GM10847 (cell line): ENCODE measurements around the gene CRYZ.

Experiments used
- POLR2A ChIP-seq: IDR thresholded peaks from 2 replicates; pipeline ENCODE4 v1.6.1; 2011; ENCODE audit not compliant: insufficient read length; ENCODE audit errors: extremely low read depth

The CRYZ gene

DNA sequence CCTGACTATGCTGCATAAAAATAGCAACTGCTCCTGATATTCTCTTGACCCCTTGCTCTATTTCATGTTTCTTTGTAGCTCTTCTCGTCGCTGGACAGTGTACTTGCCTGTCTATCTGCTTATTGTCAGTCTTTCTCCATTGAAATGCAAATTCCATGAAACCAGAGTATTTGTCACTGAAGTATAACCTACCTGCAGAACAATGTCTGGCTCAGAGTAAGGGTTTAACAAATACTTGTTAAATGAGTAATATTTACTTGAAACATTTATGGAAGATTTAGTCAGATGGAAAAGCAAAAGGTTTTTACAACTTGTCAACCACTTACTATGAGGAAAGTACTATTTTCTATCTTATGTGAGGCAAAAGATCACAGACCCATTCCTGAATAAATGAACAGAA is 39.4 kb downstream of the CRYZ start:
- TF ChIP-seq POLR2A, result no peak

DNA sequence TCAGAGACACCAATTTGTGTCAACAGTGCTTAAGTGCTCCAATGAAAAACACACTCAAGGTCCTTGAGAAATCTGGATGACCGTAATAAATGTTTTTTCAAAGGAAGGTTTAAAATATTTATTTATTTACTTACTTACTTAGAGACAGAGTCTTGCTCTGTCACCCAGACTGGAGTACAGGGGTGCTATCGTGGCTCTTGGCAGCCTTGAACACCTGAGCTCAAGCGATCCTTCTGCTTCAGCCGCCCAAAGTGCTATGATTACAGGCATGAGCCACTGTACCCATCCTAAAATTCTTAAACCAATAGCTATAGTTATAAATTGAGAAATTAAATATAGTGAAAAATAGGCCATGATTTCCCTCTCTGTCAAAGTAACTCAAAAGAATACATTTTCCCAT is 41.9 kb downstream of the CRYZ start:
- TF ChIP-seq POLR2A, result no peak

DNA sequence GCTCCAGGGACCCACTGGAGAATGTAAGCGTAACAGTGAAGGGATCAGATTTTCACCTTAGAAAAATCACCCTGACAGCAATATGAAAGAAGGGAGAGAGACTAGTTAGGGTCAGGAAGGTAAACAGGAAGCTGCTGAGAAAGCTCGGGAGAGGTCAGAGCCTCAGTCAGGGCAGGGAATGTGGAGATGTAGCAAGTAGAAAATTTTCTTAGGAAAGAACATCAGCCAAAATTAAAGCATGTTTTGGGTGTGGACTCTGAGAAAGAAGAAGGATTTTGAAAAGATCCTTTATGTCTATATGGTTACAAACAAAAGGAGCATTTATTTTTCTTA is 42.5 kb downstream of the CRYZ start:
- no peak for TF ChIP-seq POLR2A

DNA sequence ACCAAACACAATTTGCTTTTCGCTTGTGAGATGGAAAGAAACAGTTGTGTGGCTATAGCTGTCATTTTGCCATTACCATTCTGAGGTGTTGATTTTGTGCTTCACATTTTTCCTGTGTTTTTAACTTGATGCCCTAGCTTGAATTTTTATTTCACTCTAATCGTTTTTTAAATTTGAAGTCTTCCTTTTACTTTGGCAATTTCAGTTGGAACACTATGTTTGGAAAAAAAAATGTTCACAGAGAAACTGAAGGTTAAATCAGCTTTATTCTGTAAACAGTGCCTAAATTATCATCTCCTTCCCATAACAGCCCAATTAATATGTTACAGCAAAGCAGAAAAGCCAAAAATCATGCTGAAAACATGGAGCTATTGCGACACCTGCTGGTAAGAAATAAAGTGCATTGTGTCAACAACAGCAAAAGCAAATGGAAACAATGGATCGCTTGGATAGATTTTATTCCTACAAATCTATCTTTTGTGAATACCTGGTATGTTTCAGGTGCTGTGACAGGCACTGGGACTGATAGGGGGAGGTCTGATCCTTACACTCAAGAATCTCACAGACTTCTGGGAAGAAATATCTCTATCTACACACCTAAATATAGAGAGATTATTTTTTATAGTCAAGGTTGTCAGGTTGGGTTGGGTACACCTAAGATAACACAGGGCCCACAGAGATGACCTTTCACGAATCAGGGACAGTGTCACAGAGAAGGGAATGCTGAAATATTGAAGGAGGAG is 43.1 kb downstream of the CRYZ start:
- TF ChIP-seq POLR2A, result no peak

DNA sequence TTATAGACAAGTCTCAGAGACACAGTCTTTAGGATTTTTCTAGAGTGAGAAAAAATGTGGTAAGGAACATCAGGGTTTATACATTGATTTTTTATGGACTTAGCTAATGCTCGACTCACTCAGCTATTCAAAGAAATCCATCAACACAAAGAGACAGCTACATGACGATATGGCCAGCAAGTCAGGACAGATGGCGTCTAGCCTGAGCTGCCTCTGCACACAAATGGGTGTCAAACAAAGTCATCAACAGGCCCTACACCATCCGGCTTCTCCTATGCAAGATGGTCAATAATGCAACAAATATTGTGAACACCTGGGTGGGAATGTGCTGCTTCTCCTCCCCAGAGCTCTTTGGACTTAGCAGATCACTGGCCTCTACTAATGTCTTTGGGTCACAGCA is 45.9 kb downstream of the CRYZ start:
- no peak for TF ChIP-seq POLR2A

DNA sequence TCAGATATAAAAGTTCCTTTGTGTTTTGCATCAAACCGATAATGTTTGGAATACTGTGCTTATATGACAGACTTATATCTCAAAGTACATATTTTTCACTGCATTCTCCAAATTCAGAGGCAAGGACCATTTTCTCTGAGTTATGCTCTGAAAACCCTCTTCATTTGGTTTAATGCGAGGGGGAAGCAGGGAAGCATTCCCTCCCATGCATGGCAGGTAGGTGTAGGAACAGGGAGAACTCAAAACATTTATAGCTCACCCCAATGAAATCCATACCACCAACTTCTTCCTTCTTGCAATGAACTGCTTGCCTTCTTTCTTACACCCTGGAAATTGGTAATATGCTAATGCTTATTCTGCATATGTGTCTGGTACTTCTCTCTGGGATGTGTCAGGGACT is 48.5 kb downstream of the CRYZ start:
- no peak for TF ChIP-seq POLR2A

DNA sequence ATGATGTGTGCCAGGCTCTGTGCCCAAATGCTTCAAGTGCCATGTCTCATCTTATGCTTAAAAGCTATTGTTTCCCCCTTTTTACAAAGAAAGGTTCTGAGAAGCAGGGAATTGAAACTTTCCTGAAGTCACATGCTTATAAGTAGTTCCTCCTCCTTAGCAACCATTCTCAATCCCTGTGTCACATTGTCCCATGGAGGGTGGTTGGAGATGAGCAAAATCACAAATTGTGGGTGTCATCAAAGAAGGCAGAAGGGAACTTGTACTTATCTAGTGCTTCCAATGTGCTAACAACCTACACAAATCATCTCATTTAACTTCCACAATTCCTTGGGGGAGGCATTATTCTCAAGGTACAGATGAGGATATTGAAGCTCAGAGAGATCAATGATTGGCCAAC is 49.2 kb downstream of the CRYZ start:
- no peak for TF ChIP-seq POLR2A

DNA sequence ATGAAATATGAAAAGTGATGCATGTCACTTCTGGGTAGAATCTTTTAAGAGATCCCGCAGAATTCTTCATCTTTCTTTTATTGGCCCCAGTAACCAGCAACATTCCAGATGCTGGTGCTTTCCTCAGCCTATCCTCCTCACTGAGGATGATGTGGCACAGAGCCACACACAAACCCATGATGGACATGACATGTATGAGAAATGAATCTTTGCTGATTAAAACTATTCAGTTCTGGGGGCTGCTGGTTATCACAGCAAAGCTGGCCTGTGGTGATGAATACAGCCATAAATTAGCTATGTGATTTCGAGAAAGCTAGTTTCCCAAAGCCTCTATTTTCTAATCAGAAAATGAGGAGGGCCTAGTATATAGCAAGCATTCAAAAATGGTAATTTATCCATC is 51.0 kb downstream of the CRYZ start:
- no peak for TF ChIP-seq POLR2A

DNA sequence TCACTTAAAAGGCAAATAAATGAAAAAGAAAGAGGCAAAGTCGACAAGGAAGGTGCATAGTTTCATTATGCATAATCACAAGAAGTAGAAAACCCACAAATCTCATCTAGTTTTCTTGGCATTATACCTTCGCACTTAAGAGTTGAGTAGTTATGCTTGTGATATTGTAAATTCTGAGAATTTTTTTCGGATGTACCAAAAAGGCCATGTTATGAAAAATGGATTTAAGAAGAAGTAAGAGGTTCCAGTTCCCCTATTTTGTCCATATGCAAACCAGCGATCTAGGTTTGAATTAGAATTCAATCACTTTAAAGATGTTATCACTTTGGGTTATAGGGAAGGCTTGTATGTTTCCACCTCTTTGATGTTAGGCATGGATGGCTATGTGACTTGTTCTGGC is 51.4 kb downstream of the CRYZ start:
- TF ChIP-seq POLR2A, result no peak

DNA sequence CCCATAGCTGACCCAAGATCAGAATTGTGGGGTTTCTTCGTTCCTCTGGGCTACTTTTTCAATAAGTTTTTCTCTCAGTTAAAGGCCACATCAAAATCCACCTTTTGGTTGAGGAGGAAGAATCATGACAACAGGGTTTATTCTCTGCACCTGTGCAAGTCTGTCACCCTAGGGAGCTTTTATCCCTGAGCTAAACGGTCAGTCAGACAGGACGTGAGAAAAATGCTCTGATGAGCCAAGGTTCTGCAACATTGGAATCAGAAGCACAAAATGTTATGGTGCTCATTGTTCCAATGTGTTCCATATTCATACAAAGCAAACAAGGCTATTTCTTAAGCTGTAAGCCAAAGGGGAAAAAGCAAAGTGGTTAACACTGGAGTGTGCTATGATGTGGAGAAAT is 51.8 kb downstream of the CRYZ start:
- no peak for TF ChIP-seq POLR2A

DNA sequence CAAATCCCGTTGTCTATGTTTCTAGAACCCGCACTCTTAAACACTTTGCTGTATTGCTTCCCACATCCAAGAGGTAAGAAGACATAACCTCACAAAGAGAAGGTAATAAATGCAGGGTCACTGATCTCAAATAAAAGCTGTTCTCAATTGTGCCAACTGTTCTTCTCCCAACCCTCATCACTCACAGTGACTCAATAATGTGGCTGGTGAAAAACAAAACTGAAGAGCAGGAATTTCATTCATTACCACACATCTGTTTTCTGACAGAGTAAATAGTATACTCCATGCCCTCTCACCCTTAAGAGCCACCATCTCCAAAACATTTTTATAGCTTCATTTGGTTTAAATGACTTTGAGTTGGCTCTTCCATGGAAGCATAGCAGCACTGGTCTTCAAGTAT is 53.0 kb downstream of the CRYZ start:
- TF ChIP-seq POLR2A, result no peak

DNA sequence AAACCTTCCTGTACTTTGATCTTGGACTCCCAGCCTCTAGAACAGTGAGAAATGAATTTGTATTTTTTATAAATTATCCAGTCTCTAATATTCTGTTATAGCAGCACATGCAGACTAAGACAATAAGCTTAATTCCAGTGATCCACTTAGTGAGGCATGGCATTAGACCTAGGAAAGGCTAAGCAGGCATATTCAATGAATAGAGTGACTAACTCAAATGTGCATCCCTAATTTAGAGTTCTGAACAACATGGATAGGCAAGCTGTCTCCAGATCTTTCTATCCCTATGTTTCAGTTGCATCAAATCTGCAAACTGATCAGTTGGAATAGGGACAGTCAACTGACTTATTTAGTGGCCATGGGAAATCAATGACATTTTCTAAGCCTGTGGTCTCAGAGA is 54.9 kb downstream of the CRYZ start:
- TF ChIP-seq POLR2A, result no peak

DNA sequence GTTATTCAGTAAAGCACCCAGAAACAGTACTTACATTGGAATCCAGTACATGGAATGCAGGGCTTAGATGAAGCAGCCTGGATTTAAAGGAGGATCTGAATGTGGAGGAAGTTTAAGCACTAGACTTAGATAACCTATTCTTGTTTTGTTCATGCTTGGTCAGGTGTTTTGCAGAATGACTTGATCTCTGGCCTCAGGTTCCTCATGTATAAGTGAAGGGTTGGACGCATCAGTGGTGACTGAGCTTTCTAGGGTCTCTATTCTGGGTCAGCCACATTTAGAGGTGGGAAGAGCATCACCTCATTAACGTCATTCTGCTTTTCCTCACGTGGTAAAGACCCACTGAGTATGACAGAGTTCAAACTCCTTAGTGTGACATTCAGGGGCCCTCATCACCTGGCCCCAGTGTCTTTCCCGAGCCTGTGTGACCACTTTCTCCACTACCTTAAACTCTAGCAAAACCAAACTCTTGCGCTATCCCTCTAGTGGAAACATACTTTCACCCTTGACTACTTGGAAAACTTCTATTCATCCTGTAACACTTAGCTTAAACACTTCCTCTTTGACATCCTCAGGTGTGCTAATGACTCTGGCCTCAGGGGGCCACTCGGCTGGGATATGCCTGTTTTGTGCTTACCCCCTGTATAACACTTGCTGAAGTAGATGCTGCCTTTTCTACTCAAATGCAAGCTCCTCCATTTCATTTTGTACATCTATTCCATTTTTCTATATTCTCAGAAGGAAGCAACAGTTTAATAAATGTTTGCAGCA is 58.4 kb downstream of the CRYZ start:
- TF ChIP-seq POLR2A, result no peak

DNA sequence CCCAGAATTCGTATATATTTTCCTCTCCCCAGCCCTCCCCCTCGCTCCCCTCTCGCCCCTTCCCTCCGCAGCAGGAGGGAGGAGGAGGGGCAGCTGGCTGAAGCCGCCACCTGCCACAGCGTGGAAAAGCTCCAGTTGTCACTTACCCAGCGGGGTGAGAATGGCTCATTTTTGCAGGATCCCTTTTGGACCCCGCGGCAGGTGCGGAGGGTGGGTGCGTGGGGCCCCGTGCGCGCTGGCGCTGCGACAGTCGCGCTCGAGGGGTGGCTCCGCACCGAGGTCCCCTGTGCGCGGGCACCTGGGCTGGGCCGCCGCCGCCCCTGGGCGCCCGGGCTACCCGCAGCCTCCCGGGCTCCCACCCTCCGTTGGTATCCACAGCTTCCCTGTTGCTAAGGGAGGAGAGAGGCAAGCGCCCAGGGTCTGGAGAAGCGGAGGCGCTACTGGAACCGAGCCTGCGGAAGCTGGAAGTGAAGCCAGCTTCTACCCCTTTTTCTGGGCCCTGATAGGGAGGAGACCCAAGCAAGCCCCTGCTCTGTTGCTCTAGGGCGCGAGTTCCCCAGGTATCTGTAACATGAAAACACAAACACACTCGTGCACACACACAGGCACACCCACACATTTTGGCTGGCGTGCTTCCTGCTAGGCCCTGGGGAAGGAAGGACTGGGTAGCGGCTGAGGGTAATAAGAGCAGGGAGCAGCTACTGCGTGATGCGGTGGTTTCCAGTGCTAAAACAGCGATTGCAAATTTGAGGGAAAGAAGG is 59.3 kb downstream of the CRYZ start, which contains the start of gene ERICH3:
Gene ERICH3 (minus strand): TSS at position 442 of the 761 bp plus-strand sequence. CDS start 273 bp downstream, at position 169.
- no peak for TF ChIP-seq POLR2A
